CD4-positive, CD25-positive, alpha-beta regulatory T cell (primary cell): ENCODE data around the gene PPP1R9A. TPM values are rescaled to one million over a fixed set of nuclear protein-coding genes. Genes with fewer than 3 reads are reported as not detected.

Source experiments
- ATAC-seq, 2 donors: fragments of 150-1000 bp; cut with Tn5 transposase; one replicate each; pipeline ENCODE4 v1.10.0; 2021; ENCODE audit warnings: low read depth in 2 of 2, moderate number of reproducible peaks in 2 of 2, moderate library complexity in 1 of 2
- DNase-seq, 3 donors: peaks; one replicate each; pipeline versions ENCODE4 v3.0.0 to v3.0.0-alpha.2; 2012 to 2022; ENCODE audit warnings: mixed read lengths in 1 of 3
- H3K27ac ChIP-seq: one replicate; pipeline ENCODE4 v1.7.0; 2013; ENCODE audit warnings: mild to moderate bottlenecking, low read length; ENCODE audit not compliant: insufficient read depth, poor library complexity, severe bottlenecking
- H3K27me3 ChIP-seq: one replicate; pipeline ENCODE4 v1.7.0; 2013; ENCODE audit warnings: low read length; ENCODE audit not compliant: control insufficient read depth, insufficient read depth
- H3K36me3 ChIP-seq: one replicate; pipeline ENCODE4 v1.7.0; 2013; ENCODE audit warnings: mild to moderate bottlenecking, low read length, moderate library complexity; ENCODE audit not compliant: control insufficient read depth, insufficient read depth
- H3K4me1 ChIP-seq: 2 replicates; pipeline ENCODE4 v1.7.0; 2013; ENCODE audit warnings: mild to moderate bottlenecking, low read length; ENCODE audit not compliant: insufficient read depth, control insufficient read depth, poor library complexity, severe bottlenecking
- H3K4me3 ChIP-seq: one replicate; pipeline ENCODE4 v1.7.0; 2013; ENCODE audit warnings: low read depth, mild to moderate bottlenecking, low read length, moderate library complexity
- H3K9me3 ChIP-seq, 2 experiments: 1 replicate in 1 of 2; 2 replicates in 1 of 2; pipeline ENCODE4 v1.7.0; 2013; ENCODE audit warnings: low read length in 2 of 2, mild to moderate bottlenecking in 1 of 2, moderate library complexity in 1 of 2; ENCODE audit not compliant: control insufficient read depth in 2 of 2
- H3K27ac Mint-ChIP-seq, 3 donors: one replicate each; pipeline ENCODE4 v1.8.0; 2020 to 2022; ENCODE audit warnings: mild to moderate bottlenecking in 3 of 3, mixed read lengths in 3 of 3, moderate library complexity in 2 of 3
- H3K27me3 Mint-ChIP-seq: one replicate; pipeline ENCODE4 v1.8.0; 2022; ENCODE audit warnings: mild to moderate bottlenecking, mixed read lengths
- H3K36me3 Mint-ChIP-seq: one replicate; pipeline ENCODE4 v1.8.0; 2020; ENCODE audit warnings: mixed read lengths
- H3K4me1 Mint-ChIP-seq, 4 donors: one replicate each; pipeline ENCODE4 v1.8.0; 2020 to 2022; ENCODE audit warnings: mixed read lengths in 4 of 4, mild to moderate bottlenecking in 1 of 4
- H3K4me3 Mint-ChIP-seq, 4 donors: one replicate each; pipeline ENCODE4 v1.8.0; 2020 to 2022; ENCODE audit warnings: mild to moderate bottlenecking in 4 of 4, mixed read lengths in 4 of 4, moderate library complexity in 3 of 4
- H3K9me3 Mint-ChIP-seq, 7 donors: one replicate each; pipeline ENCODE4 v1.8.0; 2020 to 2022; ENCODE audit warnings: mixed read lengths in 7 of 7, mild to moderate bottlenecking in 3 of 7, moderate library complexity in 2 of 7
- polyA plus RNA-seq, 4 donors: library from polyadenylated mRNA; unstranded; fragments of 300-500 nt; fragmentation: Illumina TruSeq; gene quantifications; one replicate each; pipeline ENCODE4 v1.2.3, GENCODE V29; 2021
- total RNA-seq: library from RNA; stranded (reverse); gene quantifications from one replicate; pipeline ENCODE4 v1.2.3, GENCODE V29; 2022

PPP1R9A gene
- total and polyA plus RNA-seq, 5 donors from 2014 or later = not detected

DNA sequence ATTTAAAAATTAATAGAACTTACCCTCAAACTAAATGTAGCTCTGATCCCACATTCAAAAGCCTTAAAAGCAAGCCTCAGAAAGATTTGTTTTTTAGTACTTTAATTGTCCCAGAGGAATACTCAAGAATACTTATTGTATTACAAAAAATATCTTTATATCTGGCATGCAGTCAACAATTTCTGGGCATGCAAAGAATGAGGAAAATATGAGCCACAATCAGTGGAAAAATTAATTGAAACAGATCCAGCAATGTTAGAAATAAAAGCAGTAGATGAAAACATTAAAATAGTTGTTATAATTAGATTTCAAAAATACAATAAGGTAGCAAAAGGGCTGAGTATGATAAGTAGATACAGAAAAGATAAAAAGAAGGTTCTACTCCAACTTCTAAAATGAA, 262.3 kb downstream of the PPP1R9A start:
- no peaks in the 10 kb centered on the region for H3K9me3 ChIP-seq
- H3K4me1 Mint-ChIP-seq = no peaks in the 10 kb centered on the region
- no peaks in the 10 kb centered on the region for H3K27me3 Mint-ChIP-seq
- H3K36me3 Mint-ChIP-seq = no peaks in the 10 kb centered on the region
- DNase-seq = no peak
- H3K9me3 Mint-ChIP-seq = peaks cover 0 to 6% (median 0%) of the 10 kb centered on the region in 7 donors
- no peaks in the 10 kb centered on the region for H3K36me3 ChIP-seq
- no peak overlapping the region for H3K27ac Mint-ChIP-seq
- no peaks in the 10 kb centered on the region for H3K27me3 ChIP-seq
- no peak for ATAC-seq
- H3K4me1 ChIP-seq = no peaks in the 10 kb centered on the region
- no peak overlapping the region for H3K4me3 Mint-ChIP-seq
- no peak overlapping the region for H3K4me3 ChIP-seq
- H3K27ac ChIP-seq = no peak overlapping the region

DNA sequence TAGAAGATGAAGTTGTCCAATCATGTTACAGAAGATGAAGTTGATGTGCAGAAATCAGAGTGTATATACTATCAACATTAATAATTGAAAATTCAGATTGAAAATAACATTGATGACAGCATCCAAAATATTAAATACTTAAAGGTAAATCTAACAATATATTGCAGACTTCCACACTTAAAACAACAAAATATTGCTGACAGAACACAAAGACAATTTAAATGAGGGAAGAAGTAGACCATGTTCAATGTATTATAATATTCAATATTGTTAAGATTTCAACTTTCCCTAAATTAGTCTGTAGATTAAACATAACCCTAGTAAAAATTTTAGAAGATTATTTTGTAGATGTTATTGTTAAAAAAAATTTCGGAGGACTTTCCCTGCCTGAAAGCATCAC, 265.0 kb downstream of the PPP1R9A start:
- Histone ChIP-seq H3K27ac (no peak overlapping the region), H3K36me3 (no peaks in the 10 kb centered on the region), H3K4me3 (no peak overlapping the region), H3K9me3 (no peaks in the 10 kb centered on the region), H3K27me3 (no peaks in the 10 kb centered on the region), H3K4me1 (no peaks in the 10 kb centered on the region)
- no peaks in the 10 kb centered on the region for H3K4me1 Mint-ChIP-seq
- ATAC-seq (no peak), DNase-seq (no peak)
- H3K4me3 Mint-ChIP-seq = no peak overlapping the region
- no peaks in the 10 kb centered on the region for H3K27me3 Mint-ChIP-seq
- H3K36me3 Mint-ChIP-seq = no peaks in the 10 kb centered on the region
- no peak overlapping the region for H3K27ac Mint-ChIP-seq
- peaks cover 0 to 8% (median 2%) of the 10 kb centered on the region in 7 donors for H3K9me3 Mint-ChIP-seq

DNA sequence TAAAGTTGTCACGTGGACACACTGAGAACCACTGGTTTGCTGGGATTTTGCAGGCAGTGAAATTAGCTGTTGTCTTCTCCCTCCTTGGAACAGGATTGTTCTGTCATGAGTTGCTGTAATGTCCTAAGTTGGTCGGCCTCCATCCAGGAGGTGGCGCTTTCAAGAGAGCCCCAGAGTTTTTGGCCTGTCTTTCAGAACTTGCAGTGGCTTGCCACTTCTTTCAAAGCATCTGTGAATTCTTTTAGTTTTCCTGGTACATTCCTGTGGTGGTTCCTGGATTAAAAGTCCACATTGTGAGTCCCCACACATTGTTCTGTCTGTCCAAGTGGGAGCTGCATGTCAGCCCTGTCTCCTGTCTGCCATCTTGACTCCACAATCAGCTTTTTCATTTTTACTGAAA, 283.1 kb downstream of the PPP1R9A start:
- Histone ChIP-seq H3K4me1 (no peaks in the 10 kb centered on the region), H3K36me3 (no peaks in the 10 kb centered on the region), H3K4me3 (no peak overlapping the region), H3K27me3 (no peaks in the 10 kb centered on the region), H3K9me3 (no peaks in the 10 kb centered on the region), H3K27ac (no peak overlapping the region)
- no peak overlapping the region for H3K4me3 Mint-ChIP-seq
- H3K9me3 Mint-ChIP-seq = peaks cover 0 to 3% (median 0%) of the 10 kb centered on the region in 7 donors
- no peak for ATAC-seq
- no peaks in the 10 kb centered on the region for H3K36me3 Mint-ChIP-seq
- no peaks in the 10 kb centered on the region for H3K27me3 Mint-ChIP-seq
- DNase-seq = peak in 1 of 3 donors; percentile 1
- H3K4me1 Mint-ChIP-seq = no peaks in the 10 kb centered on the region
- no peak overlapping the region for H3K27ac Mint-ChIP-seq

DNA sequence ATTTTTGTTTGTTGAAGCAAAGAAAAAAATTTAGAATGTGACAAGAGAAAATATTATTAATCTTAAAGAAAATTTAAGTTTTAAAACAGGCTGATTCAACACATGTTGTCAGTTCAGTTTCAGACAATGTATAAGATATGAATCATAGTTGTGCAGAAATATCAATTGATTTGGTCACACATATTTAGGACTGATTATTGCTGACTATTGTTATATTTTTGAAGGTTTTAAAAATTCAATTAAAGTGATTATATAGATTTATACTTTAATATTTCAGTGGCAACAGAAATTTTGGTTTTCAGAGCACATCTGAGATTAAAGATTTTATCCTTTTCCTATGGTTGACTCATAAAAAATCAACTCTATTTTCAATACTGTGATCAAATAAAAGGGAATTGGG, 284.4 kb downstream of the PPP1R9A start:
- H3K4me3 Mint-ChIP-seq = no peak overlapping the region
- DNase-seq = no peak
- no peaks in the 10 kb centered on the region for H3K27me3 Mint-ChIP-seq
- no peaks in the 10 kb centered on the region for H3K27me3 ChIP-seq
- no peak overlapping the region for H3K27ac Mint-ChIP-seq
- H3K36me3 Mint-ChIP-seq = no peaks in the 10 kb centered on the region
- H3K4me1 Mint-ChIP-seq = no peaks in the 10 kb centered on the region
- no peak for ATAC-seq
- H3K27ac ChIP-seq = no peak overlapping the region
- no peaks in the 10 kb centered on the region for H3K9me3 ChIP-seq
- peaks cover 0 to 3% (median 0%) of the 10 kb centered on the region in 7 donors for H3K9me3 Mint-ChIP-seq
- no peak overlapping the region for H3K4me3 ChIP-seq
- no peaks in the 10 kb centered on the region for H3K36me3 ChIP-seq
- H3K4me1 ChIP-seq = no peaks in the 10 kb centered on the region

DNA sequence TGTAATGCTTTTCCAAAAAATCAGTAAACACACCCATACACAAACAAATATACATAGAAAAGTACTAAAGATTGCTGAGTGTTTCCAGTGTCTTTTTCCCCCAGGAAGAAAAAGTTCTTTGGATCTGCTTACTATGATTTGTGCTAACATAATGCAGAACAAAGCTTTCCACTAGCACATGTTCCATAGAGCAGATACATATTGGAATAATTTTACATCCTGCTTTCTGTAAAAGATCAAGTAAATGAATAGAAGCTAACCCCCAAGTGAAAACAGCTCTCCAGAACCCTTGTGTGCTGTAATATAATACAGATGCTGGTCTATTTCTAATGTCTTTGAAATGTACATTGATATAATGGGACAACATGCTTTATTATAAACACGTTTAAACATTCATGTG, 291.5 kb downstream of the PPP1R9A start:
- no peaks in the 10 kb centered on the region for H3K27me3 Mint-ChIP-seq
- Histone ChIP-seq H3K4me1 (no peaks in the 10 kb centered on the region), H3K4me3 (no peak overlapping the region), H3K27me3 (no peaks in the 10 kb centered on the region), H3K36me3 (no peaks in the 10 kb centered on the region), H3K9me3 (no peaks in the 10 kb centered on the region), H3K27ac (no peak overlapping the region)
- no peak for DNase-seq
- H3K27ac Mint-ChIP-seq = no peak overlapping the region
- H3K9me3 Mint-ChIP-seq = no peaks in the 10 kb centered on the region
- H3K4me3 Mint-ChIP-seq = no peak overlapping the region
- no peak for ATAC-seq
- H3K4me1 Mint-ChIP-seq = no peaks in the 10 kb centered on the region
- H3K36me3 Mint-ChIP-seq = no peaks in the 10 kb centered on the region

DNA sequence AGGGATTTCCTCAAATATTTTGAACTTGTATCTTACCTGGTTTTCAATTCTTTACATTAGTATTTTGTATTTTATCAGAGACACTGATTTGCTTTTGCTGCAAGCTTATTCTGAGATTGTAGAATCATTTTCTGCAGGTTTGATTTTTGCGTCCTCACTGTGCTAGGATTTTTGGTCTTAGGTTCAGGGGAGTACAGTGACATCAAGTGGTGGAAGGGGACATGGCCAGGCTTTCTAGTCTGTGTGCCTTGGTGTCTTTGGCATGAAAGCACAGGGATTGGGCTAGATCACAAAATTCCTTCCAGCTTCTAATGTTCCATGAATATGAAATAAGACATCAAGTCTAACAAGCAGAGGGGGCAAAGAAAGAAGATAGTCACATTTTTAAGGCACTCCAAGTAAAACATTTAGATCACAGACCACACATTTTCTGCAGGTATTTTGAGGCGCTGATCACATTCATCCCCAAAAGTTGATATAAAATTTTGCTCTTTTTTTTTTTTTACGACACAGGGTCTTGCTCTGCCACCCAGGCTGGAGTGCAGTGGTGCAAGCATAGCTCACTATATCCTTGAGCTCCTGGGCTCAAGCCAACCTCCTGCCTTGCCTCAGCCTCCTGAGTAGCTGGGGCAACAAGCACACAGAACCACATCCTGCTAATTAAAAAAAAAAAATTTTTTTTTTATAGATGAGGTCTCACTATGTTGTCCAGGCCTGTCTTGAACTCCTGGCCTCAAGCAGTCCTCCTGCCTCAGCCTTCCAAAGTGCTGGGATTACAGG, 292.6 kb downstream of the PPP1R9A start:
- peaks cover 0 to 3% (median 0%) of the 10 kb centered on the region in 7 donors for H3K9me3 Mint-ChIP-seq
- H3K36me3 Mint-ChIP-seq = no peaks in the 10 kb centered on the region
- Histone ChIP-seq H3K27ac (no peak overlapping the region), H3K9me3 (no peaks in the 10 kb centered on the region), H3K4me3 (no peak overlapping the region), H3K27me3 (no peaks in the 10 kb centered on the region), H3K4me1 (no peaks in the 10 kb centered on the region), H3K36me3 (no peaks in the 10 kb centered on the region)
- ATAC-seq (no peak), DNase-seq (no peak)
- H3K27ac Mint-ChIP-seq = no peak overlapping the region
- H3K27me3 Mint-ChIP-seq = no peaks in the 10 kb centered on the region
- no peaks in the 10 kb centered on the region for H3K4me1 Mint-ChIP-seq
- no peak overlapping the region for H3K4me3 Mint-ChIP-seq

DNA sequence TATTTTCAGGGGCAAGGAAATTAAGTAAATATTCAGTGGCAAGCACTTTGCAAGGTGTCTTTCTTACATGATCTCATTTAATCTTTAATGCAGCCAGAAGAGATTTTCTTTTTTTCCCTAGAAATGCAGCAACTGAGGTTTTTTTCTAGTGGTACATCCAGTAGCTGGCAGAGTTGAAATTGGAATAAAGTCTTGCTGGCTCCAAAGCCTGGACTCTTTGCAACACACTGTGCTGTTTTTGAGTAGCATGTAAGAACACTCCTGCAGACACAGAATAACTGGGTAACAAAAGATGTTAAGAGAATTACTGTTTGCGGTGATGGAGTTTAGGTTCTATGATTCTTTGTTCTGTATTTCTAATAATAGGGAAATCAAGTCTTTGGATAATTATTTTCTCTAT, 293.3 kb downstream of the PPP1R9A start:
- Histone ChIP-seq H3K4me3 (no peak overlapping the region), H3K36me3 (no peaks in the 10 kb centered on the region), H3K4me1 (no peaks in the 10 kb centered on the region), H3K9me3 (no peaks in the 10 kb centered on the region), H3K27ac (no peak overlapping the region), H3K27me3 (no peaks in the 10 kb centered on the region)
- no peak for ATAC-seq
- H3K4me1 Mint-ChIP-seq = no peaks in the 10 kb centered on the region
- H3K36me3 Mint-ChIP-seq = no peaks in the 10 kb centered on the region
- no peak overlapping the region for H3K27ac Mint-ChIP-seq
- DNase-seq = no peak
- no peak overlapping the region for H3K4me3 Mint-ChIP-seq
- H3K27me3 Mint-ChIP-seq = no peaks in the 10 kb centered on the region
- peaks cover 0 to 3% (median 0%) of the 10 kb centered on the region in 7 donors for H3K9me3 Mint-ChIP-seq

DNA sequence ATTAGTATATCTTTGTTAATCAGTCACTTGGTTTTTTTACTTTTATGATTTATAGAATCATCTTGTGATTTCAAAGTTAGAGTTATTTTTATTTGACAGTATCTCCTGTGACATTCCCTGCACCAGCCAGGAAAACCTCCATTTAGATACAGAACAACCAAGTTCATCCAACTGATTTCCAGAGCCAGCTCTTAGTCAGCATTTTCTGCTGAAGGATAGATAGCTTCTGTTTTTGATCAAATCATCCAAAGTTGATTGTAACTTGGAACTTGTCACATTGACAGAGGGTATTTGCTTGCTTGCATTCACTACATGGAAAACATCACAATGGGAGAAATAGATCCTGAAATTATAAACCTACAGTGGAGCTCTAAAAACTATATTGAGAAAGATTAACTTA, 294.3 kb downstream of the PPP1R9A start:
- Histone ChIP-seq H3K27me3 (no peaks in the 10 kb centered on the region), H3K4me1 (no peaks in the 10 kb centered on the region), H3K9me3 (no peaks in the 10 kb centered on the region), H3K4me3 (no peak overlapping the region), H3K27ac (no peak overlapping the region), H3K36me3 (no peaks in the 10 kb centered on the region)
- DNase-seq (no peak), ATAC-seq (no peak)
- H3K9me3 Mint-ChIP-seq = peaks cover 0 to 3% (median 0%) of the 10 kb centered on the region in 7 donors
- no peak overlapping the region for H3K4me3 Mint-ChIP-seq
- no peak overlapping the region for H3K27ac Mint-ChIP-seq
- H3K36me3 Mint-ChIP-seq = no peaks in the 10 kb centered on the region
- H3K27me3 Mint-ChIP-seq = no peaks in the 10 kb centered on the region
- no peaks in the 10 kb centered on the region for H3K4me1 Mint-ChIP-seq
